ENCODE data around the gene POLD2.

The POLD2 gene

DNA sequence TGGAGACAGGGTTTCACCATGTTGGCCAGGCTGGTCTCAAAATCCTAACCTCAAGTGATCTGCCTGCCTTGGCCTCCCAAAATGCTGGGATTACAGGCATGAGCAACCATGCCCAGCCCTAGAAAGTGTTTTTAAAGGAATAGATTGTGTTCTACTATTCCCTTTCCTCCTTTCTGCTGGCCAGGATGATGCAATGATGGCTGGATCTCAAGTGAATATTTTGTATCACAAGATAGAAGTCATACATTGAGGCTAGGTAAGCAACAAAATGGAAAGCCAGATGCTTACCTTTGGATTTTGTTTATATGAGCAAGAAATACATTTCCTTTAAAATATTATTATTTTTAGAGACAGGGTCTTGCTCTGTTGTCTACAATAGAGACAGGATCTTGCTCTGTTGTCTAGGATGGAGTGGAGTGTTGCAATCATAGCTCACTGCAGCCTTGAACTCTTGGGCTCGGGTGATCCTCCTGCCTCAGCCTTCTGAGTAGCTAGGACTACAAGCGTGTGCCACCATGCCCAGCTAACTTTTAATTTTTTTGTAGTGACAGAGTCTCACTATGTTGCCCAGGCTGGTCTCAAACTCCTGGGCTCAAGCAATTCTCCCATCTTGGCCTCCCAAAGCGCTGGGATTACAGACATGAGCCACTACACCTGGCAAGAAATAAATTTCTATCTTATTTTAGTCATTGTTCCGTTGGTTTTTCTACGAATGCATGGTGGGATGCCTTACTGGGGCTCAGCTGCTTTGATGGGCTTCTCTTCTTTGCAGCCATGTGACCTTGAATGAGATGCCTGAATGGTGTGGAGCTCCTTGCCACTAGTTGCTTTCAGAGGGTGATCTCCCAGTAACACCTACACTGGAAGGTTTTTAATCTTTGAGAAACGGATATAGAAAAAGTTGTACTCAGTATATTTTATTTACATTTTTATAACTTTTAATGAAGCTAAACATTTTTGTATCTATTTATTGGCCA, 25.0 kb downstream of the POLD2 start:
- H3K4me1 Mint-ChIP-seq = peaks cover 37% of the 10 kb centered on the region
- H3K36me3 Mint-ChIP-seq (ENCODE audit: low read depth) = no peaks in the 10 kb centered on the region
- no peak for TF ChIP-seq CTCF (IDR thresholded peaks at IDR 0.05)
- H3K27me3 Mint-ChIP-seq (ENCODE audit: low read depth, poor library complexity) = peaks cover 15% of the 10 kb centered on the region
- H3K27ac Mint-ChIP-seq = no peak overlapping the region
- no peak for DNase-seq
- no peak overlapping the region for H3K4me3 Mint-ChIP-seq
- H3K9me3 Mint-ChIP-seq = no peaks in the 10 kb centered on the region

DNA sequence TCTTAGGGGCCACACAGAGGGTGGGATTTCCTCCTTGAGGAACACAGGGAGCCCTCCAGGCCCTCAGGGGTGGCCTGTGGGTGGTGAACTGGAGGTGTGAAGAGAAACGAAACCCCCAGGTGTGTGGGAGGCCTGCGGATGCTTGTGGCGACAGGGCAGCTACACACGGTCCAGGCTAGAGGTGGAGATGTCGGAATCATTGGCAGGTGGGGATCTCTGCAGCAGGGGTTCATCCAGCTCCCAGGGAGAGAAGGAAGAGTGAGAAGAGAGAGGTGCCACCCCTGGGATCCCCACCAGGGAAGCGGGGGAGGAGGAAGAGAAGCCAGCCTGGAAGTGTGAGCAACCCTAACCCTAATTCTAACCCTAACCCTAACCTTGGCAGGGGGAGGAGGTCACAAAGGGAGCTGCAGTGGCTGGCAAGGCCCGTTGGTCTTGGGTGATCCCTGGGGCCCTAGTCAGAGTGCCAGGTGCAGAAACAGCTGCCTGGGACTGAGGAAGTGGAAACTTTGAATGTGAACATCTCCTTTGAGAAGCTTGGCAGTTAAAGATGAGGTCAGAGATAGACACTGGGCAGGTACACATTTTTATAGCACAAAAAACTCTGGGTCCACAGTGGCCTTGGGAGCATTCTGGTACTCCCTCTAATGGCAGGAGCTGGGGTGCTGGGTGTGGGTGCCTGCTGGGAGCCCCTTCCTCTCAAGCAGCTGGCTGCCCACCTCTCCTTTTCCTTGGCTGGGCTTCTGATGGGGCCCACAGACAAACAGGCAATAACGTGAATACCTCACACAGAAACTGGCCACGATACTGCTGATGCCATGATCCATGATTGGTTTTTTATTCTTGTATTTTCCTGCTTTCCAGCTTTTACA, 26.1 kb downstream of the POLD2 start:
- peaks cover 39% of the 10 kb centered on the region for H3K4me1 Mint-ChIP-seq
- TF ChIP-seq CTCF (IDR thresholded peaks at IDR 0.05) = no peak
- DNase-seq = no peak
- H3K27ac Mint-ChIP-seq = no peak overlapping the region
- H3K36me3 Mint-ChIP-seq (ENCODE audit: low read depth) = no peaks in the 10 kb centered on the region
- H3K27me3 Mint-ChIP-seq (ENCODE audit: low read depth, poor library complexity) = peaks cover 10% of the 10 kb centered on the region
- H3K9me3 Mint-ChIP-seq = no peaks in the 10 kb centered on the region
- H3K4me3 Mint-ChIP-seq = peak overlapping the region; percentile 18

DNA sequence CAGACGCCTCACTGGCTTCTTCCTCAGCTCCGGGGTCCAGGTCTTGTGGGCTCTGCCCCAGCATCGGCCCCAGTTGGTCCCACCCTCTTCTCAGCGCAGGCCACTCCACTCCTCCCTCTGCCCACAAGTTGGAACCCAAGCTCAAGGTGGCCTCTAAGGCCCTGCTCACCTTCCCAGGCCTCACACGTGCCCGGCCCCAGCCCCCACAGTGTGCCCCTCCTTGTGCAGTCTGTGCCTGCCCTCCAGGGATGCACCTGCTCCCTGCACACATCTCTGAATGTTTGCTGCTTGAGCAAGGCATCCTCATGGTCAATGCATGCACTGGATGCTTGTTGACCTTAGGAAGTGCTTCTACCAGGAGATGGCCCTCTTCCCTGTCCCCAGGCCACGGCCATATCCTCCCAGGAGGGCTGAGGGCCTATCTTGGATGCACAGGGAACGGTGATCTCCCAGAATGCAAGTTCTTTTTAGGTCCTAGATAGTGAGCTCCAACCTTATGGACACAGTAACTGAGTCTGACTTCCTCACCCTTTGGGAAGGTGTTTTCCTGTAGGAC, 26.9 kb downstream of the POLD2 start:
- Mint-ChIP-seq H3K36me3 (ENCODE audit: low read depth) (no peaks in the 10 kb centered on the region), H3K4me3 (no peak overlapping the region), H3K9me3 (peaks cover 3% of the 10 kb centered on the region), H3K4me1 (peaks cover 40% of the 10 kb centered on the region), H3K27ac (no peak overlapping the region), H3K27me3 (ENCODE audit: low read depth, poor library complexity) (peaks cover 12% of the 10 kb centered on the region)
- DNase-seq = no peak
- TF ChIP-seq CTCF (IDR thresholded peaks at IDR 0.05) = no peak

GRCh38 chr7:44095781-44096180, 27.6 kb downstream of the POLD2 start:
- no peak for DNase-seq
- H3K27me3 Mint-ChIP-seq (ENCODE audit: low read depth, poor library complexity) = peaks cover 14% of the 10 kb centered on the region
- H3K27ac Mint-ChIP-seq = no peak overlapping the region
- H3K4me1 Mint-ChIP-seq = peaks cover 38% of the 10 kb centered on the region
- no peak for TF ChIP-seq CTCF (IDR thresholded peaks at IDR 0.05)
- no peaks in the 10 kb centered on the region for H3K36me3 Mint-ChIP-seq (ENCODE audit: low read depth)
- H3K9me3 Mint-ChIP-seq = peaks cover 3% of the 10 kb centered on the region
- H3K4me3 Mint-ChIP-seq = no peak overlapping the region

- Mint-ChIP-seq H3K4me3 (no peak overlapping the region), H3K9me3 (peaks cover 3% of the 10 kb centered on the region), H3K27me3 (ENCODE audit: low read depth, poor library complexity) (peaks cover 16% of the 10 kb centered on the region), H3K27ac (no peak overlapping the region), H3K36me3 (ENCODE audit: low read depth) (no peaks in the 10 kb centered on the region), H3K4me1 (peaks cover 31% of the 10 kb centered on the region)
- no peak for TF ChIP-seq CTCF (IDR thresholded peaks at IDR 0.05)
- DNase-seq = no peak
Measured at GRCh38 chr7:44094883-44095592, 28.3 kb downstream of the POLD2 start.

All from nephron progenitor cell (in vitro differentiated cells).